Measurements from ENCODE around the gene PLCB1. TPM values are rescaled to one million over a fixed set of nuclear protein-coding genes. Genes with fewer than 3 reads are reported as not detected.
"Not testable (repeated sequence)": the region's sequence is repeated elsewhere in the genome, so short reads cannot be mapped to it uniquely, and the experiment has no call there.

The PLCB1 gene
- total and polyA plus RNA-seq, 2 donors (not counting 3 experiments of a cell fraction or from before 2014, with no cell fraction given): 10.2 to 53.4 TPM

- Histone ChIP-seq H3K36me3 (ENCODE audit: control insufficient read depth in 2 of 2, extremely low read depth in 1 of 2, insufficient read depth in 2 of 2, low read length in 2 of 2) (no peaks in the 10 kb centered on the region), H4K20me1 (replicated peaks; ENCODE audit: control insufficient read depth, extremely low read depth, insufficient read depth, low read length) (no peaks in the 10 kb centered on the region), H3K27ac (ENCODE audit: insufficient read depth, low read depth, low read length) (no peak overlapping the region), H3K4me2 (ENCODE audit: insufficient read depth, low read length) (no peak overlapping the region), H3K27me3 (ENCODE audit: control insufficient read depth in 2 of 2, insufficient read depth in 2 of 2, low read length in 2 of 2) (no peaks in the 10 kb centered on the region), H3K9me3 (replicated peaks; ENCODE audit: control insufficient read depth, insufficient read depth, low read length) (no peaks in the 10 kb centered on the region), H3K4me3 (replicated peaks in 1 of 3; ENCODE audit: insufficient read depth in 1 of 3, low read depth in 1 of 3, low read length in 3 of 3) (no peak overlapping the region), H3K9ac (replicated peaks; ENCODE audit: extremely low read depth, insufficient read depth, low read length) (no peak overlapping the region), H3K79me2 (ENCODE audit: control insufficient read depth, insufficient read depth, low read length) (no peaks in the 10 kb centered on the region), H2AFZ (ENCODE audit: low read depth, low read length) (no peak overlapping the region), H3K4me1 (ENCODE audit: control insufficient read depth, extremely low read depth, insufficient read depth, low read length) (peaks cover 25% of the 10 kb centered on the region), H3K9me1 (replicated peaks; ENCODE audit: control insufficient read depth, extremely low read depth, insufficient read depth, low read length) (no peaks in the 10 kb centered on the region)
- DNase-seq (ENCODE audit: low read depth, low spot score) (no peak), FAIRE-seq (no peak)
- TF ChIP-seq GATA2 (IDR thresholded peaks at IDR 0.05; ENCODE audit: insufficient read depth, insufficient read length, low read depth, low read length) (no peak), EZH2 (IDR thresholded peaks at IDR 0.05; ENCODE audit: borderline replicate concordance, low read depth, low read length, severe bottlenecking) (no peak)
- CTCF ChIA-PET: interaction anchor here (0.8 kb wide), 1 partner anchor 19 kb away, joined by 3 read pairs; no protein-coding TSS in a partner anchor
- dilution Hi-C loops (cut with MboI; ENCODE audit: extremely low pct_ligation_motif_present, low sequenced_read_pairs) (no loop called here), intact Hi-C loops (cut with micrococcal nuclease) (no loop called here)
- POLR2A ChIA-PET: no interaction called here
- no TSS peak for BruUV-seq (replicated peaks)
Observed at GRCh38 chr20:8097307-8097706, 34.8 kb upstream of the PLCB1 start.

GRCh38 chr20:8104252-8104651, 27.8 kb upstream of the PLCB1 start:
- dilution Hi-C loops (cut with MboI; ENCODE audit: extremely low pct_ligation_motif_present, low sequenced_read_pairs): no loop called here

GRCh38 chr20:8114612-8115011, 17.5 kb upstream of the PLCB1 start:
- intact Hi-C loops (cut with micrococcal nuclease); BruUV-seq (replicated peaks); H2AFZ ChIP-seq (ENCODE audit: low read depth, low read length); H3K9me1 ChIP-seq (replicated peaks; ENCODE audit: control insufficient read depth, extremely low read depth, insufficient read depth, low read length); H3K27me3 ChIP-seq (ENCODE audit: control insufficient read depth in 2 of 2, insufficient read depth in 2 of 2, low read length in 2 of 2); H4K20me1 ChIP-seq (replicated peaks; ENCODE audit: control insufficient read depth, extremely low read depth, insufficient read depth, low read length); H3K27ac ChIP-seq (ENCODE audit: insufficient read depth, low read depth, low read length); H3K4me3 ChIP-seq (replicated peaks in 1 of 3; ENCODE audit: insufficient read depth in 1 of 3, low read depth in 1 of 3, low read length in 3 of 3); H3K9ac ChIP-seq (replicated peaks; ENCODE audit: extremely low read depth, insufficient read depth, low read length); H3K36me3 ChIP-seq (ENCODE audit: control insufficient read depth in 2 of 2, extremely low read depth in 1 of 2, insufficient read depth in 2 of 2, low read length in 2 of 2); H3K9me3 ChIP-seq (replicated peaks; ENCODE audit: control insufficient read depth, insufficient read depth, low read length); POLR2A ChIA-PET; dilution Hi-C loops (cut with MboI; ENCODE audit: extremely low pct_ligation_motif_present, low sequenced_read_pairs); H3K4me2 ChIP-seq (ENCODE audit: insufficient read depth, low read length); DNase-seq (ENCODE audit: low read depth, low spot score); H3K79me2 ChIP-seq (ENCODE audit: control insufficient read depth, insufficient read depth, low read length); FAIRE-seq: not testable (repeated sequence)
- H3K4me1 ChIP-seq (ENCODE audit: control insufficient read depth, extremely low read depth, insufficient read depth, low read length): peaks cover 17% of the 10 kb centered on the region
- CTCF ChIA-PET: interaction anchor here (1.3 kb wide), 1 partner anchor 607 kb away, joined by 6 read pairs; no protein-coding TSS in a partner anchor

More at GRCh38 chr20:8104252-8104651, 27.8 kb upstream of the PLCB1 start:
- H3K4me2 ChIP-seq (ENCODE audit: insufficient read depth, low read length): no peak overlapping the region
- intact Hi-C loops (cut with micrococcal nuclease): no loop called here
- BruUV-seq (replicated peaks): no TSS peak
- CTCF ChIA-PET: interaction anchor here (0.6 to 1.3 kb wide), 4 partner anchors 22 to 618 kb away, joined by 3 read pairs; no protein-coding TSS in a partner anchor
- H3K9me3 ChIP-seq (replicated peaks; ENCODE audit: control insufficient read depth, insufficient read depth, low read length): no peaks in the 10 kb centered on the region
- H3K36me3 ChIP-seq (ENCODE audit: control insufficient read depth in 2 of 2, extremely low read depth in 1 of 2, insufficient read depth in 2 of 2, low read length in 2 of 2): no peaks in the 10 kb centered on the region
- no peak overlapping the region for H3K9ac ChIP-seq (replicated peaks; ENCODE audit: extremely low read depth, insufficient read depth, low read length)
- H3K9me1 ChIP-seq (replicated peaks; ENCODE audit: control insufficient read depth, extremely low read depth, insufficient read depth, low read length): no peaks in the 10 kb centered on the region
- H3K79me2 ChIP-seq (ENCODE audit: control insufficient read depth, insufficient read depth, low read length): no peaks in the 10 kb centered on the region
- POLR2A ChIA-PET: no interaction called here
- H3K27ac ChIP-seq (ENCODE audit: insufficient read depth, low read depth, low read length): no peak overlapping the region
- FAIRE-seq: no peak
- no peak for TF ChIP-seq FOS (IDR thresholded peaks at IDR 0.05; ENCODE audit: borderline replicate concordance, insufficient read depth, low read length)
- no peak for TF ChIP-seq CTCF (IDR thresholded peaks at IDR 0.05; ENCODE audit: extremely low read depth in 1 of 2, insufficient read depth in 1 of 2, low read depth in 1 of 2, low read length in 2 of 2)
- TF ChIP-seq POLR2AphosphoS5 (IDR thresholded peaks at IDR 0.05; ENCODE audit: insufficient read depth, low read depth, low read length): no peak
- TF ChIP-seq MYC (IDR thresholded peaks at IDR 0.05; ENCODE audit: low read depth, low read length): no peak
- TF ChIP-seq GATA2 (IDR thresholded peaks at IDR 0.05; ENCODE audit: insufficient read depth, insufficient read length, low read depth, low read length): no peak
- no peak for TF ChIP-seq POLR2A (IDR thresholded peaks at IDR 0.05; ENCODE audit: low read depth, low read length)
- no peak for TF ChIP-seq JUN (IDR thresholded peaks at IDR 0.05; ENCODE audit: borderline replicate concordance, insufficient read depth, insufficient read length, low read depth)
- DNase-seq (ENCODE audit: low read depth, low spot score): no peak
- H3K4me1 ChIP-seq (ENCODE audit: control insufficient read depth, extremely low read depth, insufficient read depth, low read length): no peaks in the 10 kb centered on the region
- no peaks in the 10 kb centered on the region for H3K27me3 ChIP-seq (ENCODE audit: control insufficient read depth in 2 of 2, insufficient read depth in 2 of 2, low read length in 2 of 2)
- no peak overlapping the region for H3K4me3 ChIP-seq (replicated peaks in 1 of 3; ENCODE audit: insufficient read depth in 1 of 3, low read depth in 1 of 3, low read length in 3 of 3)
- H4K20me1 ChIP-seq (replicated peaks; ENCODE audit: control insufficient read depth, extremely low read depth, insufficient read depth, low read length): no peaks in the 10 kb centered on the region
- no peak overlapping the region for H2AFZ ChIP-seq (ENCODE audit: low read depth, low read length)
